IPS DF 6.9 (cell line): ENCODE results near the gene SYNGAP1.

Source experiments
- DNase-seq: peaks from one replicate; pipeline ENCODE4 v3.0.0-alpha.2; 2013; ENCODE audit warnings: low read depth, low spot score
- H3K27ac ChIP-seq: one replicate; pipeline ENCODE4 v1.5.1; 2013; ENCODE audit warnings: low read length, control low read depth
- H3K27me3 ChIP-seq: 2 replicates; pipeline ENCODE4 v1.6.1; 2013; ENCODE audit warnings: mild to moderate bottlenecking, low read length; ENCODE audit not compliant: control insufficient read depth, insufficient read depth
- H3K36me3 ChIP-seq: 2 replicates; pipeline ENCODE4 v1.6.1; 2013; ENCODE audit warnings: low read length; ENCODE audit not compliant: control insufficient read depth, insufficient read depth
- H3K4me1 ChIP-seq: 2 replicates; pipeline ENCODE4 v1.6.1; 2013; ENCODE audit warnings: low read length; ENCODE audit not compliant: control insufficient read depth, insufficient read depth
- H3K4me3 ChIP-seq: 2 replicates; pipeline ENCODE4 v1.5.1; 2013; ENCODE audit warnings: mild to moderate bottlenecking, low read length
- H3K9me3 ChIP-seq: 2 replicates; pipeline ENCODE4 v1.6.1; 2013; ENCODE audit warnings: low read length, inconsistent platforms; ENCODE audit not compliant: control insufficient read depth, insufficient read depth
- WGBS: extraction: QIAGEN DNeasy Blood & Tissue Kit; methylation state at CpG from one replicate; pipeline ENCODE4 v1.1.7; 2013; ENCODE audit warnings: mixed read lengths, missing lambda C conversion rate; ENCODE audit not compliant: insufficient read length, insufficient coverage; 5-methylcytosine and 5-hydroxymethylcytosine counted together

The SYNGAP1 gene

GRCh38 chr6:33502486-33502885, 82.6 kb downstream of the SYNGAP1 start:
- H3K27me3 ChIP-seq = no peaks in the 10 kb centered on the region
- no peak overlapping the region for H3K4me3 ChIP-seq
- H3K27ac ChIP-seq = no peak overlapping the region
- H3K4me1 ChIP-seq = no peaks in the 10 kb centered on the region
- DNase-seq = no peak
- H3K9me3 ChIP-seq = no peaks in the 10 kb centered on the region; the same call in 1 of the 2 replicates
- H3K36me3 ChIP-seq = no peaks in the 10 kb centered on the region
- no CpG with 5 or more reads among the region's 23 CpGs for WGBS

- H3K36me3 ChIP-seq = no peaks in the 10 kb centered on the region
- no peaks in the 10 kb centered on the region for H3K4me1 ChIP-seq
- no peak overlapping the region for H3K4me3 ChIP-seq
- no peaks in the 10 kb centered on the region for H3K27me3 ChIP-seq
- no peak for DNase-seq
- H3K9me3 ChIP-seq = no peaks in the 10 kb centered on the region; the same call in 1 of the 2 replicates
- H3K27ac ChIP-seq = no peak overlapping the region
These were observed 84.6 kb downstream of the SYNGAP1 start for GRCh38 chr6:33504486-33504885.
